Prostate gland (tissue), 2 donors: Measurements from ENCODE around the gene RORB. TPM values are rescaled to one million over a fixed set of nuclear protein-coding genes. Genes with fewer than 3 reads are reported as not detected.

Experiments
- DNase-seq: peaks from one replicate; pipeline ENCODE4 v3.0.0-alpha.2; 2019; ENCODE audit warnings: low spot score
- H3K27ac ChIP-seq, 2 donors: fragments of 200-600 bp; sonication (generic); 2 replicates each; pipeline ENCODE4 v1.5.1; 2017 to 2019
- H3K27me3 ChIP-seq: fragments of 200-600 bp; sonication (generic); replicated peaks from 2 replicates; pipeline ENCODE4 v1.5.1; 2019; ENCODE audit not compliant: insufficient read depth
- H3K36me3 ChIP-seq, 2 donors: fragments of 200-600 bp; sonication (generic); 1 replicate in 1 of 2; 2 replicates in 1 of 2; pipeline versions ENCODE4 v1.5.1 to v1.8.1; 2017 to 2019
- H3K4me1 ChIP-seq: fragments of 200-600 bp; sonication (generic); replicated peaks from 2 replicates; pipeline ENCODE4 v1.5.1; 2019
- H3K4me3 ChIP-seq, 2 donors: fragments of 200-600 bp; sonication (generic); 2 replicates each; pipeline ENCODE4 v1.5.1; 2017 to 2019
- H3K9me3 ChIP-seq: fragments of 200-600 bp; sonication (generic); 2 replicates; pipeline ENCODE4 v1.5.1; 2017
- CTCF ChIP-seq, 4 experiments: fragments of 200-600 bp in 2 of 4; fragments of 450-650 bp in 2 of 4; sonication (generic) in 2 of 4; IDR thresholded peaks; 1 replicate in 3 of 4; 2 replicates in 1 of 4; pipeline ENCODE4 v1.5.1; 2016 to 2019; ENCODE audit warnings: antibody characterized with exemption in 4 of 4, mild to moderate bottlenecking in 2 of 4, moderate library complexity in 2 of 4
- POLR2A ChIP-seq: fragments of 450-650 bp; IDR thresholded peaks from one replicate; pipeline ENCODE4 v1.6.1; 2016; ENCODE audit warnings: antibody characterized with exemption, mild to moderate bottlenecking
- POLR2AphosphoS5 ChIP-seq: sonication (generic); formaldehyde crosslinking; IDR thresholded peaks from one replicate; pipeline ENCODE4 v1.6.1; 2017; ENCODE audit warnings: antibody characterized with exemption
- WGBS: methylation state at CpG from one replicate; pipeline ENCODE4 v1.1.5; 2018; 5-methylcytosine and 5-hydroxymethylcytosine counted together
- intact Hi-C: fragments of 100-400 bp; cut with DNase I; formaldehyde crosslinking; loops from one replicate; pipeline ENCODE4 v1.14.2; 2022
- total RNA-seq, 2 donors: library from RNA; depleted of rRNA; stranded (reverse); fragments of >200 nt; gene quantifications; one replicate each; pipeline ENCODE4 v1.1.0, GENCODE V29; 2016

The RORB gene
- total RNA-seq, 2 donors from 2014 or later = 1.4 to 1.7 TPM

DNA sequence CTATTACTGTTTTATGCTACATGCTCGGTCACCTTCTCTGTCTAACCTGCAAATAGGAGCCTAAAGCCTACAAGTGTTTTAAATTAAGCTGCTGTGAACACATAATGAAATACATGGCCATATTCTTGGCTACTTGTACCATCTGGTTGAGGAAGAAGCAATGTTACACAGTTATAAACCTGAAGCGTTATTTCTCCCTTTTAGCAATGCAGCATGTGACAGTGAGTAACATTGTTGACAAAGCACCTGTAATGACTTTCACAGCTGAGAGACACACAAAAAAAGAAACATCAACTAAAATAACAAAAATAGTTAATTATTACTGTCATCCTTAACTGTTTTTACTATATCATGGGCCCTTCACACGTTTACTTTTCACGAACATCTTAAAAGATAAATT is 146.9 kb downstream of the RORB start:
- TF ChIP-seq POLR2A (no peak), POLR2AphosphoS5 (no peak), CTCF (IDR thresholded peaks at IDR 0.05) (no peak)
- Histone ChIP-seq H3K4me1 (no peaks in the 10 kb centered on the region), H3K36me3 (no peaks in the 10 kb centered on the region), H3K4me3 (no peak overlapping the region), H3K27ac (no peak overlapping the region), H3K27me3 (no peaks in the 10 kb centered on the region), H3K9me3 (no peaks in the 10 kb centered on the region)
- DNase-seq = no peak
- intact Hi-C loops = no loop called here
- WGBS = 86% methylated on average over 4 of the region's 4 CpGs

GRCh38 chr9:74645007-74645639 is 148.0 kb downstream of the RORB start:
- no peak overlapping the region for H3K4me3 ChIP-seq
- no peaks in the 10 kb centered on the region for H3K4me1 ChIP-seq
- DNase-seq = no peak
- no peaks in the 10 kb centered on the region for H3K27me3 ChIP-seq
- H3K36me3 ChIP-seq = no peaks in the 10 kb centered on the region
- 65% methylated on average over 3 of the region's 3 CpGs for WGBS
- intact Hi-C loops = no loop called here
- H3K9me3 ChIP-seq = no peaks in the 10 kb centered on the region
- no peak overlapping the region for H3K27ac ChIP-seq
- TF ChIP-seq CTCF (IDR thresholded peaks at IDR 0.05) (peak in 3 of 4 experiments; percentile 32 to 40 (median 33)), POLR2A (no peak)

DNA sequence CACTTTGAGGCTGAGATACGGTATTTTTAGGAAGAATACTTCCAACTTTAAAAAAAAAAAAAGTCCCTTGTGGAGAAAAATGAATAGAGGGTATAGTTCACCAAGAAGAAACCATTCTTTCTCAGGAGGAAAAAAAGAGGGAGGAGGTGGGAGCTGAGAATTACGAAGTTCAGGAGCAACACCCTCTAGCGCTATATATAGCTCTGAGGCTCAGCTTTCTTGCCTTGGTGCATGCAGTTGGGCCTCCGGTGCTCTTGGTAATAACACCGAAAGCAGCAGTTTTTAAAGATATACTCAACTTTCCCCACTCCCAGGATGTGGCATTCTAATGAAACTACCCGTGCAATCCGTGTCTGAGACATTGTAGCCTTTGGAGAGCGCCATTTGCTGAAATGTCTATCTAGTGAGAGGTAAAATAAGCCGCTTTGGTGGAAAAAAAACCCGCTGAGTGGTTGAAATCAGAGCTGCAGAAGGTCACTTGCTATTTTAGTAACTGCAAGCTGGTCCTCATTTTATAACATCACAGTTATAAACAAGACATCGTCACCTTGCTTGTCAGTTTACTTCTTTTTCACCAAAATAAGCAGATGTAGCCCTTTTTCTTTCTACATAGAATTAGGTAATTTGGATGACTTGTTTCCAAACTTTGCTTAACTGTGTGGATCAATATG is 156.4 kb downstream of the RORB start:
- WGBS = 71% methylated on average over 11 of the region's 11 CpGs
- DNase-seq = no peak
- TF ChIP-seq POLR2A = no peak
- no peak for TF ChIP-seq POLR2AphosphoS5
- TF ChIP-seq CTCF (IDR thresholded peaks at IDR 0.05) = no peak
- Histone ChIP-seq H3K27ac (no peak overlapping the region), H3K27me3 (no peaks in the 10 kb centered on the region), H3K36me3 (no peaks in the 10 kb centered on the region), H3K9me3 (no peaks in the 10 kb centered on the region), H3K4me3 (no peak overlapping the region), H3K4me1 (no peaks in the 10 kb centered on the region)
- intact Hi-C loops = no loop called here

DNA sequence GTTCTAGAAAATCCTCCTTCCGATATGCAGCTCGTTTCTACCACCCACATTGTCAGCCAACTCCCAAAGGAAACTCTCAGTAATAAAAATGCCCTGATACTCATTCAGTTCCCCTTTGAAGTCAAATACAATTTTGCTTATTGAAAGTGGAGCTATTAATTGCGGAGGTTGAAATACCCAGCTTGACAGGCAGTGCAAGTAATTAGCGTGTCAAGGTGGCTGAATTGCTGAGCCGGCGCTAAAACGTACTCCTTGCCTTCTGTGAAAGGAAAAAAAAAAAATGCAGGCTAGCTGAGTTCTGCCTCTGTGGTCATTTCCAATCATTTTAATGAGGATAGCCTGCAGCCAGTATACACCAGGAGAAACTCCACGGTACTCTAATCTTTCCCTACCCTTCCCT is 165.5 kb downstream of the RORB start:
- TF ChIP-seq POLR2A (no peak), CTCF (IDR thresholded peaks at IDR 0.05) (no peak), POLR2AphosphoS5 (no peak)
- Histone ChIP-seq H3K36me3 (no peaks in the 10 kb centered on the region), H3K27me3 (no peaks in the 10 kb centered on the region), H3K9me3 (no peaks in the 10 kb centered on the region), H3K4me1 (no peaks in the 10 kb centered on the region), H3K27ac (no peak overlapping the region), H3K4me3 (no peak overlapping the region)
- no peak for DNase-seq
- intact Hi-C loops = no loop called here
- WGBS = 52% methylated on average over 8 of the region's 8 CpGs

GRCh38 chr9:74663439-74663838 is 166.3 kb downstream of the RORB start:
- intact Hi-C loops = no loop called here
- H3K4me1 ChIP-seq = no peaks in the 10 kb centered on the region
- no peak overlapping the region for H3K4me3 ChIP-seq
- no peaks in the 10 kb centered on the region for H3K36me3 ChIP-seq
- no peaks in the 10 kb centered on the region for H3K27me3 ChIP-seq
- no peaks in the 10 kb centered on the region for H3K9me3 ChIP-seq
- no peak for TF ChIP-seq CTCF (IDR thresholded peaks at IDR 0.05)
- TF ChIP-seq POLR2AphosphoS5 = no peak
- TF ChIP-seq POLR2A = no peak
- DNase-seq = no peak
- 100% methylated on average over 1 of the region's 1 CpG for WGBS
- no peak overlapping the region for H3K27ac ChIP-seq
